CD4-positive, alpha-beta T cell treated with Interleukin-12 subunit alpha and Interleukin-12 subunit beta, for 1 hour (primary cell): Measurements from ENCODE around the gene NUDT21.

ENCODE experiments used
- DNase-seq: peaks from one replicate; pipeline ENCODE4 v3.0.0-alpha.2; 2020

Gene NUDT21

GRCh38 chr16:56460101-56460500, 9.0 kb upstream of the NUDT21 start:
- DNase-seq: no peak

GRCh38 chr16:56457927-56458470, 6.9 kb upstream of the NUDT21 start:
- no peak for DNase-seq

GRCh38 chr16:56451753-56452689, 889 bp upstream of the NUDT21 start:
- DNase-seq: peak; percentile 5

GRCh38 chr16:56450275-56450985, 702 bp downstream of the NUDT21 start:
- no peak for DNase-seq

- no peak for DNase-seq
These were observed 3.1 kb downstream of the NUDT21 start for GRCh38 chr16:56448005-56448404.

- DNase-seq: no peak
These were observed 3.8 kb downstream of the NUDT21 start for GRCh38 chr16:56447286-56447685.

- DNase-seq: no peak
These were observed 13.1 kb downstream of the NUDT21 start for GRCh38 chr16:56438038-56438437.

GRCh38 chr16:56436258-56436657, 14.9 kb downstream of the NUDT21 start:
- no peak for DNase-seq

GRCh38 chr16:56428091-56428490, 23.0 kb downstream of the NUDT21 start:
- no peak for DNase-seq

GRCh38 chr16:56426585-56426984, 24.5 kb downstream of the NUDT21 start:
- no peak for DNase-seq

- peak; percentile 82 for DNase-seq
These were observed 25.7 kb downstream of the NUDT21 start, which contains the start of gene AMFR for GRCh38 chr16:56425439-56425832. Gene AMFR (minus strand): TSS chr16:56425545. CDS start chr16:56425327, 218 bp downstream.

GRCh38 chr16:56424791-56425438, 26.2 kb downstream of the NUDT21 start:
- DNase-seq: peak; percentile 37

- DNase-seq: no peak
These were observed 26.7 kb downstream of the NUDT21 start for GRCh38 chr16:56424404-56424764.

- DNase-seq: peak; percentile 23
These were observed 27.3 kb downstream of the NUDT21 start for GRCh38 chr16:56423584-56424403.

GRCh38 chr16:56422896-56423441, 28.2 kb downstream of the NUDT21 start:
- DNase-seq: no peak

- DNase-seq: no peak
These were observed 29.0 kb downstream of the NUDT21 start for GRCh38 chr16:56421976-56422669.

GRCh38 chr16:56421313-56421712, 29.8 kb downstream of the NUDT21 start:
- DNase-seq: no peak

GRCh38 chr16:56420613-56421012, 30.5 kb downstream of the NUDT21 start:
- no peak for DNase-seq

GRCh38 chr16:56419740-56420548, 31.2 kb downstream of the NUDT21 start:
- DNase-seq: no peak

- DNase-seq: no peak
These were observed 34.0 kb downstream of the NUDT21 start for GRCh38 chr16:56417138-56417537.
